Measurements from ENCODE around the gene ABCC10. TPM values are rescaled to one million over a fixed set of nuclear protein-coding genes. Genes with fewer than 3 reads are reported as not detected.
"Not testable (repeated sequence)": the region's sequence is repeated elsewhere in the genome, so short reads cannot be mapped to it uniquely, and the experiment has no call there.

The ABCC10 gene
- total RNA-seq, 3 donors from 2014 or later = 24.2 to 30.1 (median 26.5) TPM

- H3K4me1 Mint-ChIP-seq (ENCODE audit: low read depth) = peaks cover 11% of the 10 kb centered on the region
- H3K9me3 Mint-ChIP-seq = no peaks in the 10 kb centered on the region
- DNase-seq (no peak), ATAC-seq (no peak)
- H3K36me3 Mint-ChIP-seq (ENCODE audit: insufficient read depth) = no peaks in the 10 kb centered on the region
- no peak overlapping the region for H3K4me3 Mint-ChIP-seq
- peaks cover 19% of the 10 kb centered on the region for H3K27me3 Mint-ChIP-seq (ENCODE audit: low read depth)
Measured at GRCh38 chr6:43460032-43460431, 32.7 kb downstream of the ABCC10 start.

GRCh38 chr6:43461936-43462335, 34.6 kb downstream of the ABCC10 start:
- no peaks in the 10 kb centered on the region for H3K9me3 Mint-ChIP-seq
- peaks cover 25% of the 10 kb centered on the region for H3K27me3 Mint-ChIP-seq (ENCODE audit: low read depth)
- H3K4me3 Mint-ChIP-seq = no peak overlapping the region
- H3K4me1 Mint-ChIP-seq (ENCODE audit: low read depth) = peaks cover under 1% of the 10 kb centered on the region
- DNase-seq = no peak
- no peak for ATAC-seq
- H3K36me3 Mint-ChIP-seq (ENCODE audit: insufficient read depth) = no peaks in the 10 kb centered on the region

- DNase-seq = no peak
- Mint-ChIP-seq H3K9me3 (no peaks in the 10 kb centered on the region), H3K27me3 (ENCODE audit: low read depth) (peaks cover 36% of the 10 kb centered on the region), H3K36me3 (ENCODE audit: insufficient read depth) (no peaks in the 10 kb centered on the region), H3K4me3 (no peak overlapping the region), H3K4me1 (ENCODE audit: low read depth) (no peaks in the 10 kb centered on the region)
- no peak for ATAC-seq
Measured at GRCh38 chr6:43464337-43464736, 37.0 kb downstream of the ABCC10 start.

- no peak for ATAC-seq
- Mint-ChIP-seq H3K4me3 (no peak overlapping the region), H3K27me3 (ENCODE audit: low read depth) (peaks cover 36% of the 10 kb centered on the region), H3K4me1 (ENCODE audit: low read depth) (no peaks in the 10 kb centered on the region), H3K9me3 (no peaks in the 10 kb centered on the region), H3K36me3 (ENCODE audit: insufficient read depth) (no peaks in the 10 kb centered on the region)
- no peak for DNase-seq
Measured at GRCh38 chr6:43465948-43466347, 38.6 kb downstream of the ABCC10 start.

GRCh38 chr6:43467265-43467664, 39.9 kb downstream of the ABCC10 start:
- DNase-seq; H3K4me3 Mint-ChIP-seq; H3K36me3 Mint-ChIP-seq (ENCODE audit: insufficient read depth); H3K4me1 Mint-ChIP-seq (ENCODE audit: low read depth); H3K9me3 Mint-ChIP-seq; ATAC-seq: not testable (repeated sequence)
- H3K27me3 Mint-ChIP-seq (ENCODE audit: low read depth) = peaks cover 34% of the 10 kb centered on the region

GRCh38 chr6:43467752-43468151, 40.4 kb downstream of the ABCC10 start:
- no peaks in the 10 kb centered on the region for H3K36me3 Mint-ChIP-seq (ENCODE audit: insufficient read depth)
- H3K4me3 Mint-ChIP-seq = no peak overlapping the region
- no peaks in the 10 kb centered on the region for H3K9me3 Mint-ChIP-seq
- ATAC-seq = no peak
- peaks cover 29% of the 10 kb centered on the region for H3K27me3 Mint-ChIP-seq (ENCODE audit: low read depth)
- DNase-seq = no peak
- no peaks in the 10 kb centered on the region for H3K4me1 Mint-ChIP-seq (ENCODE audit: low read depth)

- ATAC-seq = no peak
- Mint-ChIP-seq H3K27me3 (ENCODE audit: low read depth) (peaks cover 27% of the 10 kb centered on the region), H3K9me3 (no peaks in the 10 kb centered on the region), H3K4me3 (no peak overlapping the region), H3K36me3 (ENCODE audit: insufficient read depth) (no peaks in the 10 kb centered on the region), H3K4me1 (ENCODE audit: low read depth) (no peaks in the 10 kb centered on the region)
- no peak for DNase-seq
Measured at GRCh38 chr6:43468240-43468639, 40.9 kb downstream of the ABCC10 start.

- Mint-ChIP-seq H3K36me3 (ENCODE audit: insufficient read depth) (no peaks in the 10 kb centered on the region), H3K9me3 (no peaks in the 10 kb centered on the region), H3K4me3 (no peak overlapping the region), H3K4me1 (ENCODE audit: low read depth) (no peaks in the 10 kb centered on the region), H3K27me3 (ENCODE audit: low read depth) (peaks cover 27% of the 10 kb centered on the region)
- ATAC-seq = no peak
- DNase-seq = no peak
Measured at GRCh38 chr6:43468748-43469681, 41.7 kb downstream of the ABCC10 start.

GRCh38 chr6:43469947-43470346, 42.6 kb downstream of the ABCC10 start:
- H3K4me1 Mint-ChIP-seq (ENCODE audit: low read depth) = no peaks in the 10 kb centered on the region
- no peak overlapping the region for H3K4me3 Mint-ChIP-seq
- H3K27me3 Mint-ChIP-seq (ENCODE audit: low read depth) = peaks cover 24% of the 10 kb centered on the region
- no peak for DNase-seq
- no peaks in the 10 kb centered on the region for H3K9me3 Mint-ChIP-seq
- no peak for ATAC-seq
- no peaks in the 10 kb centered on the region for H3K36me3 Mint-ChIP-seq (ENCODE audit: insufficient read depth)

- Mint-ChIP-seq H3K4me3 (no peak overlapping the region), H3K27me3 (ENCODE audit: low read depth) (peaks cover 20% of the 10 kb centered on the region), H3K9me3 (no peaks in the 10 kb centered on the region), H3K36me3 (ENCODE audit: insufficient read depth) (no peaks in the 10 kb centered on the region), H3K4me1 (ENCODE audit: low read depth) (no peaks in the 10 kb centered on the region)
- no peak for ATAC-seq
- DNase-seq = no peak
Measured at GRCh38 chr6:43471399-43471798, 44.1 kb downstream of the ABCC10 start.

- H3K4me3 Mint-ChIP-seq = no peak overlapping the region
- H3K4me1 Mint-ChIP-seq (ENCODE audit: low read depth) = peaks cover 10% of the 10 kb centered on the region
- DNase-seq = no peak
- no peak for ATAC-seq
- H3K9me3 Mint-ChIP-seq = no peaks in the 10 kb centered on the region
- peaks cover 13% of the 10 kb centered on the region for H3K27me3 Mint-ChIP-seq (ENCODE audit: low read depth)
- no peaks in the 10 kb centered on the region for H3K36me3 Mint-ChIP-seq (ENCODE audit: insufficient read depth)
Measured at GRCh38 chr6:43472515-43472914, 45.2 kb downstream of the ABCC10 start.

GRCh38 chr6:43475516-43475915, 48.2 kb downstream of the ABCC10 start:
- DNase-seq (no peak), ATAC-seq (no peak)
- no peaks in the 10 kb centered on the region for H3K27me3 Mint-ChIP-seq (ENCODE audit: low read depth)
- H3K4me3 Mint-ChIP-seq = no peak overlapping the region
- H3K9me3 Mint-ChIP-seq = no peaks in the 10 kb centered on the region
- peaks cover 34% of the 10 kb centered on the region for H3K4me1 Mint-ChIP-seq (ENCODE audit: low read depth)
- H3K36me3 Mint-ChIP-seq (ENCODE audit: insufficient read depth) = peaks cover 2% of the 10 kb centered on the region

GRCh38 chr6:43476746-43477145, 49.4 kb downstream of the ABCC10 start:
- Mint-ChIP-seq H3K9me3 (no peaks in the 10 kb centered on the region), H3K4me3 (peak overlapping the region; percentile 97), H3K27me3 (ENCODE audit: low read depth) (no peaks in the 10 kb centered on the region), H3K4me1 (ENCODE audit: low read depth) (peaks cover 37% of the 10 kb centered on the region), H3K36me3 (ENCODE audit: insufficient read depth) (peaks cover 4% of the 10 kb centered on the region)
- no peak for ATAC-seq
- no peak for DNase-seq

GRCh38 chr6:43477235-43478007, 50.1 kb downstream of the ABCC10 start, which contains the start of gene TJAP1:
Gene TJAP1, plus strand, starts transcription at chr6:43477570. Its CDS starts 21,432 bp downstream, at chr6:43499002.
- Mint-ChIP-seq H3K4me3 (peak within 1 kb of the TSS; percentile 97), H3K9me3 (no peaks in the 10 kb centered on the region), H3K4me1 (ENCODE audit: low read depth) (peaks cover 44% of the 10 kb centered on the region), H3K27me3 (ENCODE audit: low read depth) (no peaks in the 10 kb centered on the region), H3K36me3 (ENCODE audit: insufficient read depth) (peaks cover 9% of the 10 kb centered on the region)
- peak; percentile 100 for ATAC-seq
- peak; percentile 98 for DNase-seq

All from activated T-cell treated with anti-CD3 and anti-CD28 coated beads, Interleukin-2, amount 50 U/mL, for 4 hours (primary cell).